SIG-M5 treated with dmso at 0.1 percent for 504 hours (cell line): ENCODE measurements around the gene ZNHIT1.

Experiments
- DNase-seq: peaks from one replicate; lab custom pipeline; 2025; ENCODE audit not compliant: unreplicated experiment; lab: John Stamatoyannopoulos, UW

Gene ZNHIT1

GRCh38 chr7:101217388-101218235, at the start of gene ZNHIT1, which contains the start of gene PLOD3:
Gene ZNHIT1, plus strand, starts transcription at chr7:101218165. Its CDS starts 31 bp downstream, at chr7:101218196.
Gene PLOD3, minus strand, starts transcription at chr7:101217581. Its CDS starts 307 bp downstream, at chr7:101217274.
- DNase-seq, result peak; percentile 98

GRCh38 chr7:101168412-101169049, 49.4 kb upstream of the ZNHIT1 start:
- DNase-seq, result no peak

- no peak for DNase-seq
Measured at GRCh38 chr7:101169110-101169837, 48.7 kb upstream of the ZNHIT1 start.

- peak; percentile 54 for DNase-seq
Measured at GRCh38 chr7:101169838-101170551, 48.0 kb upstream of the ZNHIT1 start.

DNA sequence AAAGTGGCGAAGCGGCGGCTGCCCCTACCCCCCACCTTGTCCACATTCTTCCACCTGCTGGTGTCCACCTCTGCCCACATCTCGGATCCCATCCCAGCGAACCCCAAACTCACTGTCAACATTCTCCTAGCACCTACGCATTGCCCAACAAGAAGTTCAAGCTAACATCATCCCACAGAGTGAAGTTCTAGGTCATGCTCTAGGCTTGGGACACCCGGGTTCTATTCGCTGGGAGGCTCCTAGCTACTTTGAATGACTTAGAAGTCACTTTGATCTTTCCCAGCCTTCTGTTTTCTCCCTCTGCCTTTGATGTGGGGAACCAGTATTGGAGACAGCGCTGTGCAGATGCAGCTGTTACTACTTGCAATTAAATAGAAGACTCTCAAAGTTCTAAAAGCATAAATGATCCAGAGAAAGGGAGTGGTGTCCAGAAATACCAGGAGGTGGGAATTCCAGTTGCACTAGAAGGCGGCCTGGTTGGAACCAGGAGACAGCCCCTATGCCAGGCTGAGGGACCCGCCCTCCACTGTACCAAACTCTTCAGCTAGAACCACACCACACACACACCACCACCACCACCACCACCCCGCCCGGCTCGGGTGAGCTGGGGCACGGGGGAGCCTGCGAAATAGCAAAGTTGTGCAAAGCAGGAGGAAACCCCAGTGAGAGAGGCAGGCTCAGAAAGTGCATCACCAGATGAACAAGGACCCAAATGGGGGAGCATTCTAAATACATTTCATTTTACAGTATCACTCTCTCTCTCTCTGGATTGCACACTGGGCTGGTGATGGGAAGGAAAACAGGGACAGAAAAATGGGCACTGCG, 47.1 kb upstream of the ZNHIT1 start:
- no peak for DNase-seq

- DNase-seq, result no peak
Measured at GRCh38 chr7:101171442-101171837, 46.5 kb upstream of the ZNHIT1 start.

- no peak for DNase-seq
Measured at GRCh38 chr7:101172005-101172853, 45.7 kb upstream of the ZNHIT1 start.

DNA sequence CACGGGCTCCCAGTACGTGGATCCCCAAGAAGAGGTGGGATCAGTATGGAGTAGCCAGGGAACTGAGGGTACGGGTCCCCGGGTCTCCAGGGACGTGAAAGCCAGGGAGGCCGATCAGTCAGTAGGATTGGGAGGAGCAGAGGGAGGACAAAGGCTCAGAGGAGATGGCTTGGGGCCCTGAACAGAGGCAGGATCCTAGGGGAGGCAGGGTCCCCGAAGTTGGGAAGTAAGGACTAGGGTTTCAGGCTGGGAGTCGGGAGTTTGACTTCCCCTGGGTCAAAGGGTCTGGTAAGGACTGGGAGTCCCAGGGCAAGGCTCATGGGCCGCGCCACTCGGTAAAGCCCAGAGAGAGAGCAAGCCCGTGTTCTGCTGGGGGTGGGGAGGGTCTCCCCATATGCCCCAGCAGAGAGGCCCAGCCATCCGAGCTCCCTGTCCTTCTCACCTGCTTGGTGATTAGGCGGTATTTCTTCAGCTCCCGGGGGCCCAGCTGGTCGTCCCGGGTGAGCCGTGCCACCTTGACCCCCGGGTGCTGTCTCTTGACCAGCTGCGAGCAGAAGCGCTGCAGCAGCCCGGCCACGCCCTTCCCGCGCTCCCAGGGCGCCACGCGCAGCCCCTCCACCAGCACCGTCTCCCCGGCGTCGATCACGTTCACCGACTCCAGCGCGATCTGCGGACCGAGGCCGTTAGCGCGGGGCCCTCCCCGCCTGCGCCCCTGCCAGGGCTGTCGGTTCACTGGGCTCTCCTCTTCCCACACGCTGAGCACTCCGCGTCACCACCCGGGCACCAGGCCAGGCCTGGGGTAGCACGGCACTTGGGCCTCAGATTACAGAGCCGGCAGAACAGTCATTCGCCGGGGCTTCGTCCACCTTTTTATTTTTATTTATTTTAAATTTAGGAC, 44.9 kb upstream of the ZNHIT1 start:
- DNase-seq, result no peak

- DNase-seq, result peak; percentile 52
Measured at GRCh38 chr7:101173752-101174244, 44.2 kb upstream of the ZNHIT1 start.

- no peak for DNase-seq
Measured at GRCh38 chr7:101174322-101174854, 43.6 kb upstream of the ZNHIT1 start.

GRCh38 chr7:101175664-101176063, 42.3 kb upstream of the ZNHIT1 start:
- no peak for DNase-seq

- no peak for DNase-seq
Measured at GRCh38 chr7:101177644-101178043, 40.3 kb upstream of the ZNHIT1 start.

DNA sequence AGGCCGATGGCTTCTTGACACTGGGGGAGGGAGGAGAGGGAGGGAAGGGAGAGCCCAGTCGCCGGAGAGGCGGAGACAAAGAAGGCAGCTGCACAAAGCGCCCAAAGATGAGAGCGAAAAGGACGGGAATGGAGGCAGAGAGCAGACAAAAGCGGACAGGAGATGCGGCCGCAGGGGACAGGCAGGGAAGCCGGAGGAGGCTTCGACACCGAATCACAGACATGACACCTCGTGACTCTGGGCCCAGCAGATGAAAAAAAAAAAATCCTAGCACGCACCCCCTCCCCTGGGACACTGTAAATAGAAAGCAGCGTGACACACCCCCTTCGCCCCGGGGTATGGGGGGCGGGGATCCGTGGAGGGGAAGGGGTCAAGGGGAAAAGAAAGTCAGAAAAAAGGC, 38.8 kb upstream of the ZNHIT1 start:
- no peak for DNase-seq

GRCh38 chr7:101179713-101180112, 38.3 kb upstream of the ZNHIT1 start:
- DNase-seq, result no peak

GRCh38 chr7:101180130-101180755, 37.7 kb upstream of the ZNHIT1 start, which contains the start of gene NAT16:
Gene NAT16, minus strand, starts transcription at chr7:101180293. Its CDS starts 5,486 bp downstream, at chr7:101174807.
- DNase-seq, result no peak

GRCh38 chr7:101185258-101185839, 32.6 kb upstream of the ZNHIT1 start:
- no peak for DNase-seq

GRCh38 chr7:101186194-101186593, 31.8 kb upstream of the ZNHIT1 start:
- no peak for DNase-seq
